ENCODE data around the gene RUFY2. TPM values are rescaled to one million over a fixed set of nuclear protein-coding genes. Genes with fewer than 3 reads are reported as not detected.

The RUFY2 gene
- total RNA-seq, 1 donor from 2014 or later = 27.6 TPM

- H3K27me3 Mint-ChIP-seq (ENCODE audit: unreplicated experiment) = no peaks in the 10 kb centered on the region
- H3K36me3 Mint-ChIP-seq (ENCODE audit: unreplicated experiment) = no peaks in the 10 kb centered on the region
- no peak overlapping the region for H3K4me3 Mint-ChIP-seq (ENCODE audit: unreplicated experiment)
- DNase-seq (ENCODE audit: extremely low spot score, unreplicated experiment) = no peak
- H3K9me3 Mint-ChIP-seq (ENCODE audit: unreplicated experiment) = no peaks in the 10 kb centered on the region
- no peak for TF ChIP-seq CTCF (IDR thresholded peaks at IDR 0.05)
- peaks cover 10% of the 10 kb centered on the region for H3K4me1 Mint-ChIP-seq (ENCODE audit: unreplicated experiment)
- no peak overlapping the region for H3K27ac Mint-ChIP-seq (ENCODE audit: unreplicated experiment)
Measured at GRCh38 chr10:68305854-68306253, 101.2 kb downstream of the RUFY2 start.

- no peaks in the 10 kb centered on the region for H3K27me3 Mint-ChIP-seq (ENCODE audit: unreplicated experiment)
- no peak for TF ChIP-seq CTCF (IDR thresholded peaks at IDR 0.05)
- no peak overlapping the region for H3K4me3 Mint-ChIP-seq (ENCODE audit: unreplicated experiment)
- no peak for DNase-seq (ENCODE audit: extremely low spot score, unreplicated experiment)
- peaks cover 10% of the 10 kb centered on the region for H3K4me1 Mint-ChIP-seq (ENCODE audit: unreplicated experiment)
- H3K36me3 Mint-ChIP-seq (ENCODE audit: unreplicated experiment) = no peaks in the 10 kb centered on the region
- no peak overlapping the region for H3K27ac Mint-ChIP-seq (ENCODE audit: unreplicated experiment)
- no peaks in the 10 kb centered on the region for H3K9me3 Mint-ChIP-seq (ENCODE audit: unreplicated experiment)
Measured at GRCh38 chr10:68303849-68304412, 103.1 kb downstream of the RUFY2 start.

- peak; percentile 25 for DNase-seq (ENCODE audit: extremely low spot score, unreplicated experiment)
- H3K4me3 Mint-ChIP-seq (ENCODE audit: unreplicated experiment) = no peak overlapping the region
- H3K4me1 Mint-ChIP-seq (ENCODE audit: unreplicated experiment) = peaks cover 10% of the 10 kb centered on the region
- H3K27ac Mint-ChIP-seq (ENCODE audit: unreplicated experiment) = no peak overlapping the region
- H3K36me3 Mint-ChIP-seq (ENCODE audit: unreplicated experiment) = no peaks in the 10 kb centered on the region
- H3K27me3 Mint-ChIP-seq (ENCODE audit: unreplicated experiment) = no peaks in the 10 kb centered on the region
- TF ChIP-seq CTCF (IDR thresholded peaks at IDR 0.05) = no peak
- no peaks in the 10 kb centered on the region for H3K9me3 Mint-ChIP-seq (ENCODE audit: unreplicated experiment)
Measured at GRCh38 chr10:68302871-68303270, 104.2 kb downstream of the RUFY2 start.

GRCh38 chr10:68302503-68302823 lies 104.6 kb downstream of the RUFY2 start:
- H3K4me1 Mint-ChIP-seq (ENCODE audit: unreplicated experiment) = peaks cover 10% of the 10 kb centered on the region
- H3K9me3 Mint-ChIP-seq (ENCODE audit: unreplicated experiment) = no peaks in the 10 kb centered on the region
- no peaks in the 10 kb centered on the region for H3K36me3 Mint-ChIP-seq (ENCODE audit: unreplicated experiment)
- H3K27me3 Mint-ChIP-seq (ENCODE audit: unreplicated experiment) = no peaks in the 10 kb centered on the region
- TF ChIP-seq CTCF (IDR thresholded peaks at IDR 0.05) = no peak
- H3K27ac Mint-ChIP-seq (ENCODE audit: unreplicated experiment) = no peak overlapping the region
- H3K4me3 Mint-ChIP-seq (ENCODE audit: unreplicated experiment) = no peak overlapping the region
- no peak for DNase-seq (ENCODE audit: extremely low spot score, unreplicated experiment)

- H3K36me3 Mint-ChIP-seq (ENCODE audit: unreplicated experiment) = no peaks in the 10 kb centered on the region
- H3K4me1 Mint-ChIP-seq (ENCODE audit: unreplicated experiment) = peaks cover 15% of the 10 kb centered on the region
- no peak overlapping the region for H3K4me3 Mint-ChIP-seq (ENCODE audit: unreplicated experiment)
- peak overlapping the region; percentile 17 for H3K27ac Mint-ChIP-seq (ENCODE audit: unreplicated experiment)
- no peaks in the 10 kb centered on the region for H3K9me3 Mint-ChIP-seq (ENCODE audit: unreplicated experiment)
- TF ChIP-seq CTCF (IDR thresholded peaks at IDR 0.05) = peak; percentile 71
- no peak for DNase-seq (ENCODE audit: extremely low spot score, unreplicated experiment)
- H3K27me3 Mint-ChIP-seq (ENCODE audit: unreplicated experiment) = no peaks in the 10 kb centered on the region
Measured at GRCh38 chr10:68301790-68302502, 105.1 kb downstream of the RUFY2 start.
